Measurements from ENCODE around the gene CEP85. TPM values are rescaled to one million over a fixed set of nuclear protein-coding genes. Genes with fewer than 3 reads are reported as not detected.

Gene CEP85
- total RNA-seq, 2 donors from 2014 or later = 6.2 to 6.9 TPM

GRCh38 chr1:26324550-26324949 lies 90.5 kb downstream of the CEP85 start:
- no peak overlapping the region for H3K4me3 ChIP-seq
- H3K4me1 ChIP-seq = peaks cover 4% of the 10 kb centered on the region
- ATAC-seq (no peak), DNase-seq (no peak)
- no peaks in the 10 kb centered on the region for H3K27me3 ChIP-seq
- intact Hi-C loops (cut with DNase I) = loop anchor here (5.0 kb wide), 1 partner anchor 37 kb away; no protein-coding TSS in a partner anchor
- WGBS, 2 donors = 67 to 76% methylated on average over 3 of the region's 3 CpGs
- no peaks in the 10 kb centered on the region for H3K36me3 ChIP-seq (replicated peaks in 1 of 2; ENCODE audit: insufficient read depth in 1 of 2, low read depth in 2 of 2)
- no peak overlapping the region for H3K27ac ChIP-seq
- H3K9me3 ChIP-seq = no peaks in the 10 kb centered on the region
- TF ChIP-seq CTCF (IDR thresholded peaks at IDR 0.05) = no peak
- TF ChIP-seq POLR2A (IDR thresholded peaks at IDR 0.05) = no peak

- intact Hi-C loops (cut with DNase I) = no loop called here
- no peak for TF ChIP-seq CTCF (IDR thresholded peaks at IDR 0.05)
- TF ChIP-seq POLR2A (IDR thresholded peaks at IDR 0.05) = no peak
- Histone ChIP-seq H3K4me1 (no peaks in the 10 kb centered on the region), H3K36me3 (replicated peaks in 1 of 2; ENCODE audit: insufficient read depth in 1 of 2, low read depth in 2 of 2) (no peaks in the 10 kb centered on the region), H3K27me3 (no peaks in the 10 kb centered on the region), H3K27ac (no peak overlapping the region), H3K9me3 (no peaks in the 10 kb centered on the region), H3K4me3 (no peak overlapping the region)
- DNase-seq (no peak), ATAC-seq (no peak)
- 70 to 81% methylated on average over 8 of the region's 8 CpGs for WGBS, 2 donors
Observed at GRCh38 chr1:26327956-26328362, 94.0 kb downstream of the CEP85 start.

Other genes with a start within 250 kb of the CEP85 start
- gene PAFAH2, start 236.1 kb upstream of the CEP85 start, total RNA-seq = 10 to 100 TPM; 14.8 to 46.4 TPM
- not detected for gene EXTL1, start 212.4 kb upstream of the CEP85 start, total RNA-seq
- gene SLC30A2, start 188.1 kb upstream of the CEP85 start, total RNA-seq = 10 to 100 TPM; 44.5 to 64.6 TPM
- gene TRIM63, start 166.6 kb upstream of the CEP85 start, total RNA-seq = not detected
- gene PDIK1L, start 122.4 kb upstream of the CEP85 start, total RNA-seq = 1 to 10 TPM; 5.6 to 7.8 TPM
- 1 to 10 TPM; 3.1 to 4.6 TPM for gene FAM110D, start 75.1 kb upstream of the CEP85 start, total RNA-seq
- gene C1orf232, start 65.2 kb upstream of the CEP85 start, total RNA-seq = not detected
- 10 to 100 TPM; 25.2 to 33.0 TPM for gene ZNF593, start 64.3 kb upstream of the CEP85 start, total RNA-seq
- gene ZNF593OS, start 62.4 kb upstream of the CEP85 start, total RNA-seq = not detected
- 10 to 100 TPM; 30.0 to 47.7 TPM for gene CNKSR1, start 56.7 kb upstream of the CEP85 start, total RNA-seq
- gene CATSPER4, start 43.6 kb upstream of the CEP85 start, total RNA-seq = not detected
- 10 to 100 TPM; 38.2 to 43.1 TPM for gene SH3BGRL3, start 45.9 kb downstream of the CEP85 start, total RNA-seq
- 10 to 100 TPM; 12.2 to 14.8 TPM for gene UBXN11, start 72.4 kb downstream of the CEP85 start, total RNA-seq
- gene CD52, start 83.8 kb downstream of the CEP85 start, total RNA-seq = not detected
- gene CRYBG2, start 119.9 kb downstream of the CEP85 start, total RNA-seq = 1 to 10 TPM in 1 of 2 donors, not detected in 1; 3.6 TPM
- not detected for gene ZNF683, start 138.6 kb downstream of the CEP85 start, total RNA-seq
- not detected for gene LIN28A, start 176.6 kb downstream of the CEP85 start, total RNA-seq
- 10 to 100 TPM; 21.3 to 52.4 TPM for gene DHDDS, start 198.1 kb downstream of the CEP85 start, total RNA-seq
- 100 to 1,000 TPM in 1 of 2 donors, 10 to 100 TPM in 1; 75.8 to 120 TPM for gene HMGN2, start 238.2 kb downstream of the CEP85 start, total RNA-seq